Esophagus squamous epithelium (tissue), 4 donors: ENCODE data around the gene STEEP1.

Source experiments
- CTCF ChIP-seq, 6 experiments: fragments of 450-650 bp in 4 of 6; fragments of 200-600 bp in 2 of 6; sonication (generic) in 2 of 6; IDR thresholded peaks; one replicate each; pipeline ENCODE4 v1.5.1; 2016 to 2019; ENCODE audit warnings: antibody characterized with exemption in 6 of 6, mild to moderate bottlenecking in 4 of 6, moderate library complexity in 4 of 6
- POLR2A ChIP-seq, 4 donors: fragments of 450-650 bp; IDR thresholded peaks; one replicate each; pipeline ENCODE4 v1.6.1; 2017; ENCODE audit warnings: antibody characterized with exemption in 4 of 4, mild to moderate bottlenecking in 4 of 4, moderate library complexity in 3 of 4

DNA sequence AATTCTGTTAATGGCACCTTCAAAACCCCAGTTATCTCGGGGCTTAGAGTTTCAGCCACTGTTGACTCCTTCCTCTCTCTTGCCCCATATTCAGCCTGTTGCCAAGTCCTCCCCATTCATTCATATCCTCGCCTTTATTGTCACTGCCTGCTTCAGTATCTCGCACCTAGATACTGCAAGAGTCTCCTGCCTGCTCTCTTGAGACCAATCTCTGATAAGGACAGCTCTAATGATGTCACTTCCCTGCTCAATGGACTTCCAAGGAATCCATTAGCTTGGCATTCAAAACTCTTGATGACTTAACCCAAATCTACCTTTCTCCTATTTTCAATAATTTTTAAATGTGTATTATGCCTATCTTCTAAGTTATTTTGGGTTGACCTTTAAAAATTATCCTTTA is 8.0 kb upstream of the STEEP1 start:
- TF ChIP-seq CTCF (IDR thresholded peaks at IDR 0.05), result no peak
- no peak for TF ChIP-seq POLR2A (IDR thresholded peaks at IDR 0.05)
